Measurements from ENCODE around the gene ATF4.

DNA sequence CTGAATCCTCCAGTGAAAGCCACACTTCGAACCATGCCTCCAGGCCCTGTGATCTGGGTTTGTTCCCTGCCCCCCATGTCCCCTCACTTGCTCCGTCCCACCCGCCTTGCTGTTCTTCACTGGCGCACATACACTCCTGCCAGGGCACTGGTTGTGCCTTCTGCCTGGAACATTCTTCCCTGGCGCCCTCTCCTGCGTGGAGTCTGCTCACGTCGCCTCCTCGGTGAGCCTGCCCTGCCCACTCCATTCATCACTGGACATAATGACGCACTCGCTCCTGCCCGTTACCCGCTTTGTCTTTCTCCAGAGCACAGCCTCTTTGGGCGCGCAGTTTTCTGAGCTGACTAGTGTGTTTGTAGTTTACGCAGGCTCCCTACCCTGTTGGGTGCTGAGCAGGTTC is 39.3 kb upstream of the ATF4 start:
- TF ChIP-seq, protein P1, sequence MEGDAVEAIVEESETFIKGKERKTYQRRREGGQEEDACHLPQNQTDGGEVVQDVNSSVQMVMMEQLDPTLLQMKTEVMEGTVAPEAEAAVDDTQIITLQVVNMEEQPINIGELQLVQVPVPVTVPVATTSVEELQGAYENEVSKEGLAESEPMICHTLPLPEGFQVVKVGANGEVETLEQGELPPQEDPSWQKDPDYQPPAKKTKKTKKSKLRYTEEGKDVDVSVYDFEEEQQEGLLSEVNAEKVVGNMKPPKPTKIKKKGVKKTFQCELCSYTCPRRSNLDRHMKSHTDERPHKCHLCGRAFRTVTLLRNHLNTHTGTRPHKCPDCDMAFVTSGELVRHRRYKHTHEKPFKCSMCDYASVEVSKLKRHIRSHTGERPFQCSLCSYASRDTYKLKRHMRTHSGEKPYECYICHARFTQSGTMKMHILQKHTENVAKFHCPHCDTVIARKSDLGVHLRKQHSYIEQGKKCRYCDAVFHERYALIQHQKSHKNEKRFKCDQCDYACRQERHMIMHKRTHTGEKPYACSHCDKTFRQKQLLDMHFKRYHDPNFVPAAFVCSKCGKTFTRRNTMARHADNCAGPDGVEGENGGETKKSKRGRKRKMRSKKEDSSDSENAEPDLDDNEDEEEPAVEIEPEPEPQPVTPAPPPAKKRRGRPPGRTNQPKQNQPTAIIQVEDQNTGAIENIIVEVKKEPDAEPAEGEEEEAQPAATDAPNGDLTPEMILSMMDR (IDR thresholded peaks at IDR 0.05; ENCODE audit: insufficient read depth, low read length, poor library complexity, severe bottlenecking), result no peak
- no peak for TF ChIP-seq EZH2phosphoT487 (conservative IDR thresholded peaks at IDR 0.05; ENCODE audit: low read length)

Data from SU-DHL-6 (cell line).